H9 (cell line): ENCODE measurements around the gene LMO1. TPM values are rescaled to one million over a fixed set of nuclear protein-coding genes. Genes with fewer than 3 reads are reported as not detected.

Source experiments
- DNase-seq: peaks from one replicate; pipeline ENCODE4 v3.0.0-alpha.2; 2017
- H2AFZ ChIP-seq: one replicate; pipeline ENCODE4 v1.6.1; 2013; ENCODE audit warnings: mild to moderate bottlenecking, low read length, control low read depth, moderate library complexity
- H2AK5ac ChIP-seq: 2 replicates; pipeline ENCODE4 v1.6.1; 2013; ENCODE audit warnings: low read length, control low read depth, mixed read lengths; ENCODE audit not compliant: insufficient read length
- H2BK120ac ChIP-seq: one replicate; pipeline ENCODE4 v1.6.1; 2013; ENCODE audit warnings: low read depth, mild to moderate bottlenecking, low read length, control low read depth, inconsistent platforms; ENCODE audit not compliant: poor library complexity, severe bottlenecking
- H2BK12ac ChIP-seq: 2 replicates; pipeline ENCODE4 v1.6.1; 2013; ENCODE audit warnings: low read length, control low read depth, mixed read lengths, low read depth; ENCODE audit not compliant: insufficient read length
- H2BK15ac ChIP-seq: 2 replicates; pipeline ENCODE4 v1.6.1; 2013; ENCODE audit warnings: low read depth, low read length, control low read depth
- H2BK20ac ChIP-seq: one replicate; pipeline ENCODE4 v1.6.1; 2013; ENCODE audit warnings: low read depth, mild to moderate bottlenecking, low read length, control low read depth, inconsistent platforms; ENCODE audit not compliant: poor library complexity, severe bottlenecking
- H2BK5ac ChIP-seq: 2 replicates; pipeline ENCODE4 v1.6.1; 2013; ENCODE audit warnings: low read length, control low read depth, mixed read lengths; ENCODE audit not compliant: insufficient read length
- H3K14ac ChIP-seq: 2 replicates; pipeline ENCODE4 v1.6.1; 2013; ENCODE audit warnings: low read length, control low read depth; ENCODE audit not compliant: insufficient read depth
- H3K18ac ChIP-seq: 2 replicates; pipeline ENCODE4 v1.6.1; 2013; ENCODE audit warnings: low read depth, mild to moderate bottlenecking, mixed read lengths, low read length, control low read depth; ENCODE audit not compliant: insufficient read length
- H3K23ac ChIP-seq: 2 replicates; pipeline ENCODE4 v1.6.1; 2013; ENCODE audit warnings: low read length, control low read depth, mixed read lengths, low read depth; ENCODE audit not compliant: insufficient read length
- H3K23me2 ChIP-seq: 2 replicates; pipeline ENCODE4 v1.6.1; 2013; ENCODE audit warnings: low read depth, mild to moderate bottlenecking, mixed read lengths, low read length, control low read depth; ENCODE audit not compliant: insufficient read length, poor library complexity, severe bottlenecking
- H3K27ac ChIP-seq: 2 replicates; pipeline ENCODE4 v1.5.1; 2013; ENCODE audit warnings: low read length, control low read depth, mixed read lengths, low read depth; ENCODE audit not compliant: insufficient read length
- H3K27me3 ChIP-seq: 2 replicates; pipeline ENCODE4 v1.6.1; 2013; ENCODE audit warnings: low read length, control low read depth, inconsistent platforms; ENCODE audit not compliant: insufficient read depth
- H3K4ac ChIP-seq: 2 replicates; pipeline ENCODE4 v1.6.1; 2013; ENCODE audit warnings: low read depth, mild to moderate bottlenecking, control low read depth, inconsistent platforms, low read length, moderate library complexity
- H3K4me1 ChIP-seq: 2 replicates; pipeline ENCODE4 v1.6.1; 2013; ENCODE audit warnings: low read length, control low read depth, inconsistent platforms; ENCODE audit not compliant: insufficient read depth
- H3K4me2 ChIP-seq: 2 replicates; pipeline ENCODE4 v1.6.1; 2013; ENCODE audit warnings: low read length, control low read depth, mixed read lengths; ENCODE audit not compliant: insufficient read length, insufficient read depth
- H3K56ac ChIP-seq: 2 replicates; pipeline ENCODE4 v1.6.1; 2013; ENCODE audit warnings: low read depth, mild to moderate bottlenecking, mixed read lengths, low read length, control low read depth; ENCODE audit not compliant: insufficient read length
- H3K79me1 ChIP-seq: 2 replicates; pipeline ENCODE4 v1.6.1; 2013; ENCODE audit warnings: low read depth, mild to moderate bottlenecking, moderate library complexity, low read length, control low read depth, inconsistent platforms; ENCODE audit not compliant: insufficient read depth, poor library complexity, severe bottlenecking
- H3K79me2 ChIP-seq: 2 replicates; pipeline ENCODE4 v1.6.1; 2013; ENCODE audit warnings: low read length, control low read depth, inconsistent platforms; ENCODE audit not compliant: insufficient read depth
- H3K9ac ChIP-seq: 2 replicates; pipeline ENCODE4 v1.6.1; 2013; ENCODE audit warnings: low read length, control low read depth, mixed read lengths; ENCODE audit not compliant: insufficient read length; ENCODE audit errors: extremely low read depth
- H3K9me3 ChIP-seq: one replicate; pipeline ENCODE4 v1.6.1; 2013; ENCODE audit warnings: low read depth, low read length, inconsistent platforms; ENCODE audit not compliant: control insufficient read depth
- H3T11ph ChIP-seq: one replicate; pipeline ENCODE4 v1.6.1; 2013; ENCODE audit warnings: mild to moderate bottlenecking, low read length, control low read depth, inconsistent platforms
- H4K20me1 ChIP-seq: one replicate; pipeline ENCODE4 v1.6.1; 2013; ENCODE audit not compliant: control insufficient read depth, insufficient read length, insufficient read depth
- H4K5ac ChIP-seq: 2 replicates; pipeline ENCODE4 v1.6.1; 2013; ENCODE audit warnings: low read depth, mild to moderate bottlenecking, mixed read lengths, low read length, control low read depth; ENCODE audit not compliant: insufficient read length
- H4K8ac ChIP-seq: replicated peaks from 2 replicates; pipeline ENCODE4 v1.6.1; 2013; ENCODE audit warnings: low read length, control low read depth, mixed read lengths, low read depth; ENCODE audit not compliant: insufficient read length
- H4K91ac ChIP-seq: 2 replicates; pipeline ENCODE4 v1.6.1; 2013; ENCODE audit warnings: low read depth, mild to moderate bottlenecking, moderate library complexity, mixed read lengths, low read length, control low read depth; ENCODE audit not compliant: insufficient read length
- H3K27ac Mint-ChIP-seq, 3 experiments: 2 replicates in 2 of 3; 3 replicates in 1 of 3; pipeline ENCODE4 v1.8.0; 2020 to 2021; ENCODE audit warnings: mixed read lengths in 3 of 3, mild to moderate bottlenecking in 1 of 3, moderate library complexity in 1 of 3
- H3K27me3 Mint-ChIP-seq: 2 replicates; pipeline ENCODE4 v1.8.0; 2021; ENCODE audit warnings: low read depth, mild to moderate bottlenecking, moderate library complexity, mixed read lengths
- H3K36me3 Mint-ChIP-seq, 3 experiments: 2 replicates in 2 of 3; 3 replicates in 1 of 3; pipeline ENCODE4 v1.8.0; 2020 to 2021; ENCODE audit warnings: low read depth in 3 of 3, mixed read lengths in 3 of 3; ENCODE audit not compliant: insufficient read depth in 1 of 3
- H3K4me1 Mint-ChIP-seq, 2 experiments: 2 replicates each; pipeline ENCODE4 v1.8.0; 2020; ENCODE audit warnings: mixed read lengths in 2 of 2
- H3K4me3 Mint-ChIP-seq, 2 experiments: 2 replicates in 1 of 2; 3 replicates in 1 of 2; pipeline ENCODE4 v1.8.0; 2020 to 2021; ENCODE audit warnings: mild to moderate bottlenecking in 2 of 2, mixed read lengths in 2 of 2, moderate library complexity in 1 of 2
- H3K9me3 Mint-ChIP-seq, 2 experiments: 2 replicates in 1 of 2; 3 replicates in 1 of 2; pipeline ENCODE4 v1.8.0; 2020; ENCODE audit warnings: mild to moderate bottlenecking in 2 of 2, mixed read lengths in 2 of 2, moderate library complexity in 1 of 2
- CTCF ChIP-seq: fragments of 200-600 bp; sonication (generic); conservative IDR thresholded peaks from 3 replicates; pipeline ENCODE4 v1.8.0; 2021; ENCODE audit warnings: antibody characterized with exemption, mild to moderate bottlenecking
- WGBS: extraction: QIAGEN DNeasy Blood & Tissue Kit; methylation state at CpG from one replicate; pipeline ENCODE4 v1.1.7; 2013; ENCODE audit warnings: missing lambda C conversion rate, low lambda C conversion rate, mixed read lengths; ENCODE audit not compliant: insufficient read length; ENCODE audit errors: extremely low coverage; 5-methylcytosine and 5-hydroxymethylcytosine counted together
- total RNA-seq: library from RNA; stranded (reverse); gene quantifications from 2 replicates; pipeline ENCODE4 v1.2.1, GENCODE V29; 2021

LMO1 gene
- total RNA-seq, 1 experiment from 2014 or later: 0.50 TPM

- H2BK15ac ChIP-seq: no peak overlapping the region
- no peaks in the 10 kb centered on the region for H3K79me1 ChIP-seq
- H4K91ac ChIP-seq: no peak overlapping the region
- no peak overlapping the region for H3K23ac ChIP-seq
- H4K20me1 ChIP-seq: no peaks in the 10 kb centered on the region
- H2BK120ac ChIP-seq: no peak overlapping the region
- H3K56ac ChIP-seq: no peak overlapping the region
- no peak overlapping the region for H3K4me2 ChIP-seq
- H2AFZ ChIP-seq: no peak overlapping the region
- no peak overlapping the region for H2AK5ac ChIP-seq
- no peak overlapping the region for H3K27ac Mint-ChIP-seq
- H2BK5ac ChIP-seq: no peak overlapping the region
- H3K4ac ChIP-seq: no peak overlapping the region
- H3K9me3 ChIP-seq: no peaks in the 10 kb centered on the region
- H2BK20ac ChIP-seq: no peak overlapping the region
- no peaks in the 10 kb centered on the region; a peak in 1 of 7 replicates for H3K36me3 Mint-ChIP-seq
- no peak overlapping the region for H3K27ac ChIP-seq
- H3K27me3 Mint-ChIP-seq: peaks cover 93% of the 10 kb centered on the region
- H3K4me3 Mint-ChIP-seq: no peak overlapping the region; a peak in 1 of 5 replicates
- peaks cover 62% of the 10 kb centered on the region for H3K27me3 ChIP-seq
- H3K23me2 ChIP-seq: peaks cover 16% of the 10 kb centered on the region
- H3K9me3 Mint-ChIP-seq: no peaks in the 10 kb centered on the region; a peak in 2 of 5 replicates
- H3K18ac ChIP-seq: no peak overlapping the region
- H2BK12ac ChIP-seq: no peak overlapping the region
- no peak overlapping the region for H4K5ac ChIP-seq
- H3K9ac ChIP-seq: no peak overlapping the region
- no CpG with 5 or more reads among the region's 11 CpGs for WGBS
- H4K8ac ChIP-seq: no peak overlapping the region
- peaks cover 14 to 31% of the 10 kb centered on the region in 2 experiments for H3K4me1 Mint-ChIP-seq
- no peak for TF ChIP-seq CTCF
- H3K79me2 ChIP-seq: no peaks in the 10 kb centered on the region
- H3T11ph ChIP-seq: no peak overlapping the region
- DNase-seq: peak; percentile 19
- H3K14ac ChIP-seq: no peak overlapping the region
- H3K4me1 ChIP-seq: no peaks in the 10 kb centered on the region
Measured at GRCh38 chr11:8266246-8267241, 2.9 kb upstream of the LMO1 start.
